Endodermal cell (in vitro differentiated cells): ENCODE results near the gene PRKAR2B. TPM values are rescaled to one million over a fixed set of nuclear protein-coding genes. Genes with fewer than 3 reads are reported as not detected.

Source experiments
- DNase-seq: peaks from one replicate; pipeline ENCODE4 v3.0.0-alpha.2; 2017
- H3K27ac ChIP-seq: 2 replicates; pipeline ENCODE4 v1.5.1; 2013; ENCODE audit warnings: mild to moderate bottlenecking, low read depth, low read length, moderate library complexity
- H3K27me3 ChIP-seq: 2 replicates; pipeline ENCODE4 v1.6.1; 2013; ENCODE audit warnings: mild to moderate bottlenecking, low read length, moderate library complexity; ENCODE audit not compliant: insufficient read depth, control insufficient read depth, poor library complexity, severe bottlenecking
- H3K36me3 ChIP-seq: 2 replicates; pipeline ENCODE4 v1.7.0; 2013; ENCODE audit warnings: mild to moderate bottlenecking, low read length, moderate library complexity; ENCODE audit not compliant: control insufficient read depth, insufficient read depth
- H3K4me1 ChIP-seq: one replicate; pipeline ENCODE4 v1.7.0; 2013; ENCODE audit warnings: low read length; ENCODE audit not compliant: control insufficient read depth, insufficient read depth
- H3K4me3 ChIP-seq: 2 replicates; pipeline ENCODE4 v1.5.1; 2013; ENCODE audit warnings: mild to moderate bottlenecking, low read length, moderate library complexity
- H3K9ac ChIP-seq: 2 replicates; pipeline ENCODE4 v1.6.1; 2013; ENCODE audit warnings: mild to moderate bottlenecking, low read length, moderate library complexity; ENCODE audit not compliant: poor library complexity, severe bottlenecking; ENCODE audit errors: extremely low read depth
- H3K9me3 ChIP-seq: 2 replicates; pipeline ENCODE4 v1.6.1; 2013; ENCODE audit warnings: mild to moderate bottlenecking, low read length, moderate library complexity; ENCODE audit not compliant: control insufficient read depth
- H3K27ac Mint-ChIP-seq: 2 replicates; pipeline ENCODE4 v1.8.0; 2020; ENCODE audit warnings: mixed read lengths
- H3K27me3 Mint-ChIP-seq: 2 replicates; pipeline ENCODE4 v1.8.0; 2021; ENCODE audit warnings: mild to moderate bottlenecking, mixed read lengths; ENCODE audit not compliant: insufficient read depth
- H3K36me3 Mint-ChIP-seq: 2 replicates; pipeline ENCODE4 v1.8.0; 2020; ENCODE audit warnings: low read depth, mixed read lengths
- H3K4me1 Mint-ChIP-seq: 2 replicates; pipeline ENCODE4 v1.8.0; 2020; ENCODE audit warnings: mixed read lengths
- H3K4me3 Mint-ChIP-seq: 2 replicates; pipeline ENCODE4 v1.8.0; 2020; ENCODE audit warnings: mild to moderate bottlenecking, moderate library complexity, mixed read lengths
- H3K9me3 Mint-ChIP-seq: 2 replicates; pipeline ENCODE4 v1.8.0; 2020; ENCODE audit warnings: mild to moderate bottlenecking, mixed read lengths
- WGBS, 2 experiments: methylation state at CpG; one replicate each; pipeline versions ENCODE4 v1.1.5 to v1.1.7; 2013; ENCODE audit warnings: missing lambda C conversion rate in 2 of 2, mixed read lengths in 1 of 2; ENCODE audit not compliant: insufficient coverage in 1 of 2, insufficient read length in 1 of 2; 5-methylcytosine and 5-hydroxymethylcytosine counted together
- long read RNA-seq, 4 experiments: library from polyadenylated mRNA in 2 of 4; library from RNA in 1 of 4; library from capped mRNA in 1 of 4; stranded (forward) in 3 of 4; unstranded in 1 of 4; transcript quantifications; one replicate each; pipeline ENCODE4 v2.0.0, GENCODE V29; 2020 to 2021; ENCODE audit warnings: inconsistent platforms in 1 of 4
- polyA plus RNA-seq, 2 experiments: library from polyadenylated mRNA; stranded (reverse); fragments of 50-300 nt; gene quantifications; one replicate each; pipeline ENCODE4 v1.2.3, GENCODE V29; 2013
- total RNA-seq, 2 donors: library from RNA; stranded (reverse); fragmentation: NEBNext Ultra II Directional in 1 of 2; extraction: Animal tissue kit (Norgen Biotek cat#: 25700) in 1 of 2; gene quantifications; 2 replicates in 1 of 2; 3 replicates in 1 of 2; pipeline ENCODE4 v1.2.1, GENCODE V29; 2021
- TF ChIP-seq, protein P1 (sequence below): fragments of 200-600 bp; sonication (generic); conservative IDR thresholded peaks from 2 replicates; pipeline ENCODE4 v1.5.0; 2021; ENCODE audit warnings: antibody characterized with exemption, mild to moderate bottlenecking

PRKAR2B gene
- total RNA-seq, result 10 to 100 TPM in 1 of 2 donors, 1 to 10 TPM in 1; 7.3 to 10.2 TPM
- 15.0 TPM for polyA plus RNA-seq (2013, experiment 1 of 2)
- polyA plus RNA-seq (2013, experiment 2 of 2), result 14.4 TPM
- long read RNA-seq, experiment 1, partial matches to known transcripts, result 1 of 8 reads
- long read RNA-seq, experiment 1, other reads (novel, unspliced or antisense), result 5 of 8 reads
- long read RNA-seq, experiment 2, transcript PRKAR2B-201 (11 exons, 3,745 nt), result major isoform, 19 of 22 reads
- long read RNA-seq, experiment 2, partial matches to known transcripts, result 1 of 22 reads
- long read RNA-seq, experiment 2, other reads (novel, unspliced or antisense), result 2 of 22 reads
- long read RNA-seq, experiment 3, partial matches to known transcripts, result 0 of 3 reads
- long read RNA-seq, experiment 3, other reads (novel, unspliced or antisense), result 1 of 3 reads
- long read RNA-seq, experiment 4, result 0 reads

DNA sequence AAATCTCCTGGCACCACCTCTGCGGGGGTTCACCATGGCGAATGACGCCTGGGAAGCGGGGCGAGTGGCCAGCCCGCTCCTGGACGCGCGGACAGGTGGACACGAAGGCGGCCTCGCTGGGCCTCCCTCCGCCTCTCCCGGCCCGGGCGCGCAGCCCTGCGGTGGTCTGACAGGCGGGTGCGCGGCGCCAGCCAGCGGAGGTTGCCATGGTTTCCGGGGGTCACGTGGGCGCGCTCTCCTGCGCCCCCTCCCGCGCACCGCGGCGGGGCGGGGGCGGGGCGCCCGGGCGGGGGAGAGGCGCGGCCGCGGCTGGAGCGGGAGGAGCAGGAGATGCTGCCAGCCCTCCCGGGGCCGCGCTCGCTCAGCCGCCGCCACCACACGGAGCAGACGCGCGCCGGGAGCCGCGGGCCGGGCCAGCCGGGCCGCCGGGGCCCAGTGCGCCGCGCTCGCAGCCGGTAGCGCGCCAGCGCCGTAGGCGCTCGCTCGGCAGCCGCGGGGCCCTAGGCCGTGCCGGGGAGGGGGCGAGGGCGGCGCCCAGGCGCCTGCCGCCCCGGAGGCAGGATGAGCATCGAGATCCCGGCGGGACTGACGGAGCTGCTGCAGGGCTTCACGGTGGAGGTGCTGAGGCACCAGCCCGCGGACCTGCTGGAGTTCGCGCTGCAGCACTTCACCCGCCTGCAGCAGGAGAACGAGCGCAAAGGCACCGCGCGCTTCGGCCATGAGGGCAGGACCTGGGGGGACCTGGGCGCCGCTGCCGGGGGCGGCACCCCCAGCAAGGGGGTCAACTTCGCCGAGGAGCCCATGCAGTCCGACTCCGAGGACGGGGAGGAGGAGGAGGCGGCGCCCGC, at the start of gene PRKAR2B:
Gene PRKAR2B, plus strand, starts transcription at position 359 of the 848 bp plus-strand sequence. Its CDS starts 203 bp downstream, at position 562.
- Mint-ChIP-seq H3K36me3 (no peaks in the 10 kb centered on the region), H3K27ac (no peak within 1 kb of the TSS)
- peak within 1 kb of the TSS; percentile 35 for H3K27ac ChIP-seq

DNA sequence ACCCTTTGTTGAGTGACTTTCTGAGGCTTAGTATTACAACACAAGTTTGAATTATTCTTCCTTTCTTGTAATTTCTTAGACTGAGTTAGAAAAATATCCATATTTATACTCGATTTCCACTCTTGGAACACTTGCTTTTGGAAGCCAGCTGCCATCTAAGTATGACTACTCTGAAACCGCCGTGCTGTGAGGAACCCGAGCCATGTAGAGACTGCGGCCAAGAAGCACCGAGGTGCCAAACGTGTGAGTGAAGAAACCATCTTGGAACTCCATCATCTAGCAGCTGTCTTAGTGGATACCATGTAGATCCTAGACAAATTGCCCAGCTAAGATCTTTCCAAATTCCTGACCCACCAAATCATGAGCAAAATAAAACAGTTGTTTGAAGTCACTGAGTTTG, 49.7 kb upstream of the PRKAR2B start:
- no peaks in the 10 kb centered on the region for H3K4me1 Mint-ChIP-seq
- 90 to 92% methylated on average over 7 of the region's 7 CpGs for WGBS, 2 experiments
- H3K36me3 ChIP-seq, result no peaks in the 10 kb centered on the region
- TF ChIP-seq, protein P1, sequence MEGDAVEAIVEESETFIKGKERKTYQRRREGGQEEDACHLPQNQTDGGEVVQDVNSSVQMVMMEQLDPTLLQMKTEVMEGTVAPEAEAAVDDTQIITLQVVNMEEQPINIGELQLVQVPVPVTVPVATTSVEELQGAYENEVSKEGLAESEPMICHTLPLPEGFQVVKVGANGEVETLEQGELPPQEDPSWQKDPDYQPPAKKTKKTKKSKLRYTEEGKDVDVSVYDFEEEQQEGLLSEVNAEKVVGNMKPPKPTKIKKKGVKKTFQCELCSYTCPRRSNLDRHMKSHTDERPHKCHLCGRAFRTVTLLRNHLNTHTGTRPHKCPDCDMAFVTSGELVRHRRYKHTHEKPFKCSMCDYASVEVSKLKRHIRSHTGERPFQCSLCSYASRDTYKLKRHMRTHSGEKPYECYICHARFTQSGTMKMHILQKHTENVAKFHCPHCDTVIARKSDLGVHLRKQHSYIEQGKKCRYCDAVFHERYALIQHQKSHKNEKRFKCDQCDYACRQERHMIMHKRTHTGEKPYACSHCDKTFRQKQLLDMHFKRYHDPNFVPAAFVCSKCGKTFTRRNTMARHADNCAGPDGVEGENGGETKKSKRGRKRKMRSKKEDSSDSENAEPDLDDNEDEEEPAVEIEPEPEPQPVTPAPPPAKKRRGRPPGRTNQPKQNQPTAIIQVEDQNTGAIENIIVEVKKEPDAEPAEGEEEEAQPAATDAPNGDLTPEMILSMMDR, result no peak
- H3K9me3 ChIP-seq, result no peaks in the 10 kb centered on the region
- no peak overlapping the region for H3K27ac ChIP-seq
- no peaks in the 10 kb centered on the region for H3K4me1 ChIP-seq
- H3K9me3 Mint-ChIP-seq, result no peaks in the 10 kb centered on the region
- no peaks in the 10 kb centered on the region for H3K27me3 Mint-ChIP-seq
- H3K27ac Mint-ChIP-seq, result no peak overlapping the region
- no peaks in the 10 kb centered on the region for H3K27me3 ChIP-seq
- H3K4me3 Mint-ChIP-seq, result no peak overlapping the region
- no peak overlapping the region for H3K4me3 ChIP-seq
- no peaks in the 10 kb centered on the region for H3K36me3 Mint-ChIP-seq
- H3K9ac ChIP-seq, result no peak overlapping the region
- no peak for DNase-seq

More for the DNA sequence above, at the start of gene PRKAR2B:
- peaks cover 18% of the 10 kb centered on the region for H3K9me3 Mint-ChIP-seq
- H3K27me3 Mint-ChIP-seq, result peaks cover 29% of the 10 kb centered on the region
- Histone ChIP-seq H3K4me3 (peak within 1 kb of the TSS; percentile 85), H3K27me3 (peaks cover 15% of the 10 kb centered on the region), H3K36me3 (no peaks in the 10 kb centered on the region), H3K9ac (peak within 1 kb of the TSS; percentile 16), H3K9me3 (peaks cover 14% of the 10 kb centered on the region), H3K4me1 (no peaks in the 10 kb centered on the region)
- peak within 1 kb of the TSS; percentile 63 for H3K4me3 Mint-ChIP-seq
- TF ChIP-seq, protein P1, result no peak
- WGBS, 2 experiments, result 0 to 1% methylated on average over 21 to 108 of the region's 110 CpGs
- DNase-seq, result peak; percentile 93
- peaks cover 6% of the 10 kb centered on the region for H3K4me1 Mint-ChIP-seq

DNA sequence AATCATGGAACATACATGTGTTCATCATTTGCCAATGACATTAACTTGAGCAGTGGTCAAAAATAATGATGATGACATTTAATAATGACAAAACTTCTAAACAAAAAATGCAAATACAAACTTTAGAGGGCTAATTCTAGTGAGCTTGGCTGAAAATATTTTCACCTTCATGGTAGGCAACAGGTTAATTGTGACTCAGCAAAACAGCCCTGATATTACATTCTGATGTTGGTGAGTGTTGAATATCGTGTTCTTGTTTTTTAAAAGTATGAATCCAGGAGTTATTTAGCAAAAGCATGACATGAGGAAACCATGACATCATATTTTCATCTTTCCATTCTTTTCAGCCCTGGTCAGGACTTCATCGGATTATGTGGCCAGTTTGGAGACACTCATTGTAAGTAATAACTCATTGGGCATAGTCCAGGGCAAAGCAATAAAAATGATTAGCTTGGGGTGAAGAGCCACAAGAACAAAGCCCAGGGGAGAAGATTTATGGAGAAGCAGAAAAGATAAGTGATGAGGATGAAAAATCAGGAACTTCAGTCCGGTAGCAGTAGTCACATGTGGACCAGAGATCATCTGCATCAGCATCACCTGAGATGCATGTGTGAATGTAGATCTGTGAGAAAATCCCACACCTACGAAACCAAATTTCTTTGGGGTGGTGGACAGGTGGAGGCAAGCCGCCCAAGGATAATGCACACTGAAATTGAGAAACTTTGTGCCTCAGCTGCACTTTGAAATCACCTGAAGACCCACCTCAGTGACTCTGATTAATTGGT, 46.8 kb upstream of the PRKAR2B start:
- no peak for DNase-seq
- Mint-ChIP-seq H3K27ac (no peak overlapping the region), H3K9me3 (no peaks in the 10 kb centered on the region), H3K4me1 (no peaks in the 10 kb centered on the region), H3K4me3 (no peak overlapping the region), H3K27me3 (no peaks in the 10 kb centered on the region), H3K36me3 (no peaks in the 10 kb centered on the region)
- TF ChIP-seq, protein P1, result no peak
- no peak overlapping the region for H3K27ac ChIP-seq
- H3K4me1 ChIP-seq, result no peaks in the 10 kb centered on the region
- H3K27me3 ChIP-seq, result no peaks in the 10 kb centered on the region
- no peaks in the 10 kb centered on the region for H3K9me3 ChIP-seq
- no peak overlapping the region for H3K9ac ChIP-seq
- 80 to 93% methylated on average over 1 to 5 of the region's 5 CpGs for WGBS, 2 experiments
- no peaks in the 10 kb centered on the region for H3K36me3 ChIP-seq
- no peak overlapping the region for H3K4me3 ChIP-seq
